ENCODE results near the gene KIF21A. TPM values are rescaled to one million over a fixed set of nuclear protein-coding genes. Genes with fewer than 3 reads are reported as not detected.

KIF21A gene
- total and polyA plus RNA-seq, 11 donors = 27.9 to 53.1 (median 44.1) TPM

DNA sequence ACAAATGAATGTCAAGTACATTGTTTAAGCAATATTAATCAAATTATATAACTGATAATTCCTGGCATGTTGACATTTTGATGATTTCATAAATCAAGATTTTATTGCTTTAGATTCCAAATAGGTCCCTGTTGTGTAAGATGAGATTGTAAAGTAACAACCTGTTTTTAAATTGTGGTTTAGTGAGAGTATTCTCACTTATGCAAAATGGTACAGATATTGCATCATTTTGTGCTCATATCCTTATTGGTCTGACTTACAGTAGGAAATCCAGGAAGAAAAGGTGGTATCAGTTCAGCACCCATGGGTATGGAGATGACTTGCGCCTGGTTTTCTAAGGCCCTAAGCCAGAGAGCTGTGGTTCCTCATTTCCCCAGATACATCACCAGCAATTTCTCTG lies 165.5 kb downstream of the KIF21A start:
- intact Hi-C loops (cut with DNase I) = loop anchor here in 7 of 10 donors (10.0 kb wide), 3 partner anchors 133 to 953 kb away; no protein-coding TSS in a partner anchor

DNA sequence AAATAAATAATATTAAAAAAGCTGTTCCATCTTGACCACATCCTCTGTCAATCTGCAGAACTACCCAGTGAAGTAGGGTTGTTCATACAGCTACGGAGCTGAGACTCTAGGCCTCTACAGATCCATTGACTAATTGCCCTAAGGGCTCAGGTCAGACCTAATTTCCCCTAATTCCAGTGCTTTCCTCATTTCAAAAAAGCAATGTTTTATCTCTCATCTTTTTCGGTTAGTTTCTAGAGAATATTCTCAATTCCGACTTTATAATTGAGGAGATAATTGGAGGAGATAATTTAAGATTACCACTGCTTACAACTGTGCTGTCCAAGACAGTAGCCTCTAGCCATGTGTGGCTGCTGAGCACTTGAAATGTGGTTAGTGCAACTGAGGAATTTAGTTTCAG lies 167.1 kb downstream of the KIF21A start:
- no peak overlapping the region for H3K4me3 ChIP-seq
- intact Hi-C loops (cut with DNase I) = loop anchor here in 7 of 10 donors (10.0 kb wide), 3 partner anchors 131 to 951 kb away; no protein-coding TSS in a partner anchor
- H3K36me3 ChIP-seq = no peaks in the 10 kb centered on the region
- 75 to 80% (median 76%) methylated on average over 3 of the region's 3 CpGs for WGBS, 4 donors
- H3K27me3 ChIP-seq = no peaks in the 10 kb centered on the region
- DNase-seq (no peak), ATAC-seq (no peak)
- no peaks in the 10 kb centered on the region for H3K9me3 ChIP-seq
- no peak for TF ChIP-seq CTCF (IDR thresholded peaks at IDR 0.05)
- H3K27ac ChIP-seq = no peak overlapping the region
- H3K4me1 ChIP-seq = no peaks in the 10 kb centered on the region

More for the DNA sequence above, 165.5 kb downstream of the KIF21A start:
- Histone ChIP-seq H3K27me3 (no peaks in the 10 kb centered on the region), H3K4me3 (no peak overlapping the region), H3K36me3 (no peaks in the 10 kb centered on the region), H3K4me1 (no peaks in the 10 kb centered on the region), H3K9me3 (no peaks in the 10 kb centered on the region), H3K27ac (no peak overlapping the region)
- no peak for TF ChIP-seq POLR2A (IDR thresholded peaks at IDR 0.05)
- TF ChIP-seq CTCF (IDR thresholded peaks at IDR 0.05) = no peak
- no peak for ATAC-seq
- WGBS, 4 donors = 83 to 96% (median 93%) methylated on average over 1 of the region's 1 CpG
- DNase-seq = no peak

GRCh38 chr12:39272871-39273655 lies 169.9 kb downstream of the KIF21A start:
- H3K27ac ChIP-seq = no peak overlapping the region
- 30 to 32% (median 32%) methylated on average over 8 of the region's 8 CpGs for WGBS, 4 donors
- no peaks in the 10 kb centered on the region for H3K27me3 ChIP-seq
- TF ChIP-seq CTCF (IDR thresholded peaks at IDR 0.05) = peak; percentile 51 to 79 (median 66)
- TF ChIP-seq POLR2A (IDR thresholded peaks at IDR 0.05) = no peak
- ATAC-seq (no peak), DNase-seq (no peak)
- no peaks in the 10 kb centered on the region for H3K9me3 ChIP-seq
- H3K4me3 ChIP-seq = no peak overlapping the region
- H3K4me1 ChIP-seq = no peaks in the 10 kb centered on the region
- no peaks in the 10 kb centered on the region for H3K36me3 ChIP-seq
- intact Hi-C loops (cut with DNase I) = loop anchor here in 8 of 10 donors (2.0 to 10.0 kb wide), 5 partner anchors 126 to 948 kb away; no protein-coding TSS in a partner anchor

- Histone ChIP-seq H3K4me3 (no peak overlapping the region), H3K9me3 (no peaks in the 10 kb centered on the region), H3K27ac (no peak overlapping the region), H3K36me3 (no peaks in the 10 kb centered on the region), H3K27me3 (no peaks in the 10 kb centered on the region), H3K4me1 (no peaks in the 10 kb centered on the region)
- WGBS, 4 donors = 78 to 90% (median 83%) methylated on average over 5 of the region's 5 CpGs
- DNase-seq = no peak
- intact Hi-C loops (cut with DNase I) = no loop called here
- TF ChIP-seq CTCF (IDR thresholded peaks at IDR 0.05) (no peak), POLR2A (IDR thresholded peaks at IDR 0.05) (no peak)
- no peak for ATAC-seq
Measured at GRCh38 chr12:39269492-39269891, 173.4 kb downstream of the KIF21A start.
